ENCODE measurements around the gene CACNA1S.

Gene CACNA1S

DNA sequence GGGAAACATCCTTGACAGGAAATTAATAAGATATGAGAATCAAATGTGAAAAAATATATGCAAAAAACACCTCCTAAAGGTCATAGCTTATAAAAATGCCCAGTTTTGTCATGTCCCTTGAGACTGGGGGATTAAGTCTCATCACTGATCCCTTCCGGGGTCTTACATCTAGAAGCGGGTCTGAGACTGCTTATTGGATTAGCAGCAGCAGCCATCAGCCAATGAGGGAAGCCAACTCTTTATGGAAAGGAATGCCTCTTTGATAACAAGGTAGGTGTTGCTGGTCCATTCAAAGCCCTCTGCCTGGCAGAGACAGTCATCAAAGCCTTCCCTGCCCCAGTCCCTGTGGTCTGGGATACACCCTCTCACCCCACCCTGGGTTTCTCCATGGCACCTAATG lies 3.9 kb upstream of the CACNA1S start:
- TF ChIP-seq POLR2A (IDR thresholded peaks at IDR 0.05; ENCODE audit: extremely low read depth, insufficient read length) (no peak), MYC (IDR thresholded peaks at IDR 0.05; ENCODE audit: low read depth, low read length) (no peak), CTCF (IDR thresholded peaks at IDR 0.05; ENCODE audit: low read depth, low read length) (no peak)
- TF ChIP-seq, protein P1, sequence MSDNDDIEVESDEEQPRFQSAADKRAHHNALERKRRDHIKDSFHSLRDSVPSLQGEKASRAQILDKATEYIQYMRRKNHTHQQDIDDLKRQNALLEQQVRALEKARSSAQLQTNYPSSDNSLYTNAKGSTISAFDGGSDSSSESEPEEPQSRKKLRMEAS (IDR thresholded peaks at IDR 0.05; ENCODE audit: low read depth, low read length) = no peak
- DNase-seq (ENCODE audit: low read depth) = no peak
- no peak overlapping the region for H3K4me3 ChIP-seq (ENCODE audit: low read depth, low read length)

DNA sequence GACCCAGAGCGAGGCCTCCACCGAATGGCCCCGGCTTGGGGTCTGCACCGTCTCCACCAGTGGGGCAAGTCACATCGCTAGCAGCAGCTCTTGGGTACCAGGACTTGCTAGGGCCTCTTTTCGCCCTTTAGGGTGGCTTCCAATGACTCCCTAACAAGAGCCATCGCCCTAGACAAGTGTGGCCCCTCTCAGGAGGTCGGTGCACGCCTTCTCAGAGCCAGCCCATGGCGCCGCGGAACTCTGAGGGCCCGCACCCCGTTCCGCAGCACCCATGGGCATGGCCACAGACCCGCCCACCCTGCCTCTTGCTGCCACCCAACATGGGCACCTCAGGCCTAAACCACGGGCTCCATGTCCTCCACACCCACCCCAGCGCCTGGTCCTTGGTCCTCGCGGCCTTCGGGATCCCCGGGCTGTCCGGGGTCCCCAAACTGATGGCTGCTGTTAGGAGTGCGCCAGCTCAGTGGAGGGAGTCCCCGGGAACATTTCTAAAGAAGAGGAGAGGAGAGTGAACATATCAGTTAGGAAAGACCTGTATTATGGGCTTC lies 3.2 kb upstream of the CACNA1S start:
- TF ChIP-seq MYC (IDR thresholded peaks at IDR 0.05; ENCODE audit: low read depth, low read length) (no peak), POLR2A (IDR thresholded peaks at IDR 0.05; ENCODE audit: extremely low read depth, insufficient read length) (no peak), CTCF (IDR thresholded peaks at IDR 0.05; ENCODE audit: low read depth, low read length) (no peak)
- TF ChIP-seq, protein P1 (IDR thresholded peaks at IDR 0.05; ENCODE audit: low read depth, low read length) = no peak
- DNase-seq (ENCODE audit: low read depth) = no peak
- H3K4me3 ChIP-seq (ENCODE audit: low read depth, low read length) = no peak overlapping the region

GRCh38 chr1:201114245-201115131 lies 2.3 kb upstream of the CACNA1S start:
- TF ChIP-seq POLR2A (IDR thresholded peaks at IDR 0.05; ENCODE audit: extremely low read depth, insufficient read length) = no peak
- TF ChIP-seq, protein P1 (IDR thresholded peaks at IDR 0.05; ENCODE audit: low read depth, low read length) = peak; percentile 70; the same call in 1 of the 2 replicates
- TF ChIP-seq MYC (IDR thresholded peaks at IDR 0.05; ENCODE audit: low read depth, low read length) = peak; percentile 29; the same call in 1 of the 2 replicates
- peak; percentile 72 for TF ChIP-seq CTCF (IDR thresholded peaks at IDR 0.05; ENCODE audit: low read depth, low read length)
- peak overlapping the region; percentile 12 for H3K4me3 ChIP-seq (ENCODE audit: low read depth, low read length)
- DNase-seq (ENCODE audit: low read depth) = peak; percentile 84

GRCh38 chr1:201113451-201114244 lies 1.4 kb upstream of the CACNA1S start:
- no peak for DNase-seq (ENCODE audit: low read depth)
- H3K4me3 ChIP-seq (ENCODE audit: low read depth, low read length) = no peak overlapping the region

More at GRCh38 chr1:201113451-201114244, 1.4 kb upstream of the CACNA1S start:
- no peak for TF ChIP-seq POLR2A (IDR thresholded peaks at IDR 0.05; ENCODE audit: extremely low read depth, insufficient read length)
- TF ChIP-seq MYC (IDR thresholded peaks at IDR 0.05; ENCODE audit: low read depth, low read length) = no peak
- TF ChIP-seq, protein P1 (IDR thresholded peaks at IDR 0.05; ENCODE audit: low read depth, low read length) = no peak
- no peak for TF ChIP-seq CTCF (IDR thresholded peaks at IDR 0.05; ENCODE audit: low read depth, low read length)

All from NB4 (cell line).